Right lobe of liver (tissue), 4 donors: Measurements from ENCODE around the gene NFIB.

Experiments
- CTCF ChIP-seq, 4 donors: fragments of 200-600 bp in 3 of 4; fragments of 450-650 bp in 1 of 4; IDR thresholded peaks; one replicate each; pipeline versions ENCODE4 v1.5.1 to v1.8.0; 2016 to 2022; ENCODE audit warnings: antibody characterized with exemption in 4 of 4, mild to moderate bottlenecking in 2 of 4
- POLR2A ChIP-seq: fragments of 450-650 bp; IDR thresholded peaks from one replicate; pipeline ENCODE4 v1.6.1; 2017; ENCODE audit warnings: antibody characterized with exemption, mild to moderate bottlenecking
- donor health status: DM: no; HTN: no; CAD: no.
- donor health status: DM: no; HTN: no; CAD: no.
- donor health status: DM: no; HTN: yes; CAD: no.

GRCh38 chr9:14071484-14071883 is 242.5 kb downstream of the NFIB start:
- TF ChIP-seq CTCF (IDR thresholded peaks at IDR 0.05) (no peak), POLR2A (no peak)
